ENCODE results near the gene SLPI. TPM values are rescaled to one million over a fixed set of nuclear protein-coding genes. Genes with fewer than 3 reads are reported as not detected.

SLPI gene
- total RNA-seq, 4 donors from 2014 or later: 97.4 to 632 (median 292) TPM

- Histone ChIP-seq H3K36me3 (no peaks in the 10 kb centered on the region), H3K27me3 (peaks cover 7% of the 10 kb centered on the region), H3K27ac (no peak overlapping the region), H3K9me3 (peaks cover 12% of the 10 kb centered on the region), H3K4me3 (no peak overlapping the region), H3K4me1 (no peaks in the 10 kb centered on the region)
- WGBS: 54% methylated on average over 4 of the region's 4 CpGs
- DNase-seq (ENCODE audit: low spot score in 2 of 2): no peak
- no peak for TF ChIP-seq POLR2A (IDR thresholded peaks at IDR 0.05)
- peak in 1 of 2 donors; percentile 46 for TF ChIP-seq CTCF (IDR thresholded peaks at IDR 0.05)
Observed at GRCh38 chr20:45235995-45236394, 18.4 kb downstream of the SLPI start.

- Histone ChIP-seq H3K27ac (no peak overlapping the region), H3K4me1 (no peaks in the 10 kb centered on the region), H3K9me3 (peaks cover 12% of the 10 kb centered on the region), H3K4me3 (no peak overlapping the region), H3K27me3 (peaks cover 11% of the 10 kb centered on the region), H3K36me3 (no peaks in the 10 kb centered on the region)
- TF ChIP-seq CTCF (IDR thresholded peaks at IDR 0.05) (no peak), POLR2A (IDR thresholded peaks at IDR 0.05) (no peak), POLR2AphosphoS5 (IDR thresholded peaks at IDR 0.05) (no peak)
- 68% methylated on average over 9 of the region's 9 CpGs for WGBS
- no peak for DNase-seq (ENCODE audit: low spot score in 2 of 2)
Observed at GRCh38 chr20:45230631-45231030, 23.7 kb downstream of the SLPI start.

GRCh38 chr20:45229264-45230056, 24.9 kb downstream of the SLPI start:
- H3K4me1 ChIP-seq: no peaks in the 10 kb centered on the region
- no peak for DNase-seq (ENCODE audit: low spot score in 2 of 2)
- no peaks in the 10 kb centered on the region for H3K36me3 ChIP-seq
- H3K4me3 ChIP-seq: no peak overlapping the region
- no peak overlapping the region for H3K27ac ChIP-seq
- peaks cover 3% of the 10 kb centered on the region for H3K9me3 ChIP-seq
- no peak for TF ChIP-seq POLR2AphosphoS5 (IDR thresholded peaks at IDR 0.05)
- no peak for TF ChIP-seq EP300 (IDR thresholded peaks at IDR 0.05)
- TF ChIP-seq CTCF (IDR thresholded peaks at IDR 0.05): peak in 1 of 2 donors; percentile 21
- no peak for TF ChIP-seq POLR2A (IDR thresholded peaks at IDR 0.05)
- 73% methylated on average over 17 of the region's 18 CpGs for WGBS
- H3K27me3 ChIP-seq: peaks cover 7% of the 10 kb centered on the region

- Histone ChIP-seq H3K9me3 (no peaks in the 10 kb centered on the region), H3K36me3 (no peaks in the 10 kb centered on the region), H3K4me1 (no peaks in the 10 kb centered on the region), H3K27ac (no peak overlapping the region), H3K4me3 (no peak overlapping the region), H3K27me3 (peaks cover 7% of the 10 kb centered on the region)
- TF ChIP-seq CTCF (IDR thresholded peaks at IDR 0.05) (no peak), POLR2A (IDR thresholded peaks at IDR 0.05) (no peak), POLR2AphosphoS5 (IDR thresholded peaks at IDR 0.05) (no peak), EP300 (IDR thresholded peaks at IDR 0.05) (no peak)
- 88% methylated on average over 1 of the region's 1 CpG for WGBS
- DNase-seq (ENCODE audit: low spot score in 2 of 2): no peak
Observed at GRCh38 chr20:45226287-45226686, 28.1 kb downstream of the SLPI start.

- no peak overlapping the region for H3K27ac ChIP-seq
- TF ChIP-seq CTCF (IDR thresholded peaks at IDR 0.05): no peak
- TF ChIP-seq POLR2A (IDR thresholded peaks at IDR 0.05): no peak
- TF ChIP-seq EP300 (IDR thresholded peaks at IDR 0.05): no peak
- no peak for TF ChIP-seq POLR2AphosphoS5 (IDR thresholded peaks at IDR 0.05)
- no peaks in the 10 kb centered on the region for H3K4me1 ChIP-seq
- DNase-seq (ENCODE audit: low spot score in 2 of 2): no peak
- H3K4me3 ChIP-seq: no peak overlapping the region
- H3K9me3 ChIP-seq: no peaks in the 10 kb centered on the region
- H3K36me3 ChIP-seq: no peaks in the 10 kb centered on the region
- H3K27me3 ChIP-seq: no peaks in the 10 kb centered on the region
Observed at GRCh38 chr20:45223136-45223535, 31.2 kb downstream of the SLPI start.
